Esophagus muscularis mucosa (tissue), 4 donors: Measurements from ENCODE around the gene STARD8.

Source experiments
- CTCF ChIP-seq, 3 experiments: fragments of 200-600 bp in 2 of 3; fragments of 450-650 bp in 1 of 3; sonication (generic) in 2 of 3; IDR thresholded peaks; one replicate each; pipeline ENCODE4 v1.5.1; 2017 to 2019; ENCODE audit warnings: antibody characterized with exemption in 3 of 3, mild to moderate bottlenecking in 2 of 3, moderate library complexity in 1 of 3
- EP300 ChIP-seq: sonication (generic); formaldehyde crosslinking; IDR thresholded peaks from one replicate; pipeline ENCODE4 v1.6.1; 2017; ENCODE audit warnings: antibody characterized with exemption
- POLR2A ChIP-seq: fragments of 450-650 bp; IDR thresholded peaks from one replicate; pipeline ENCODE4 v1.6.1; 2017; ENCODE audit warnings: antibody characterized with exemption, moderate library complexity, mild to moderate bottlenecking, low read depth
- POLR2AphosphoS5 ChIP-seq, 2 donors: sonication (generic); formaldehyde crosslinking; IDR thresholded peaks; one replicate each; pipeline ENCODE4 v1.6.1; 2017; ENCODE audit warnings: antibody characterized with exemption in 2 of 2

GRCh38 chrX:68692651-68693050, 45.2 kb downstream of the STARD8 start:
- TF ChIP-seq CTCF (IDR thresholded peaks at IDR 0.05) = no peak
- no peak for TF ChIP-seq POLR2A
- no peak for TF ChIP-seq POLR2AphosphoS5 (IDR thresholded peaks at IDR 0.05)
- no peak for TF ChIP-seq EP300
